Bone marrow (tissue), 2 donors: ENCODE data around the gene SMG6.
A peak's percentile ranks its signal among the peaks of the same experiment; 100 is the strongest.
"Not testable (repeated sequence)": the region's sequence is repeated elsewhere in the genome, so short reads cannot be mapped to it uniquely, and the experiment has no call there.

Experiments used
- DNase-seq, 2 donors: peaks; one replicate each; lab custom pipeline; 2025; lab: John Stamatoyannopoulos, UW

Gene SMG6

DNA sequence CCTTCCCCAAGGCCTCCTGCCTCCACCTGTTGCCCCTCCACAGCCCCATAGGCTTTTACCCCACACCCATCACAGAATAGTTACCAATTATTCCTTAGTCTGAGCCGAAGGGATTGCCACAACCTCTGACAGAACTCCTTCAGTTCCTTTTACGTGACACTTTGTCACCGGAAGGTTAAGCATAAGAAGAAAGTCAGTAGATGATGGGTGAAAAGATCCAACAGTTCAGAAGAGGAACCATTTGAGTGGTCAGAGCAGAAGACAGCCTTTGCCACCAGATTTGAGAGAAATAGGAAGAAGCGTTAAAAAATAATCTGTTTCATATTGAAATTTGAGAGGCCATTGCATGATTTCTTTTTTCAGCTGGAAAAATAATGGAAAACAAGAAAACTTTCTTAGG is 1.3 kb upstream of the SMG6 start:
- DNase-seq, result no peak

DNA sequence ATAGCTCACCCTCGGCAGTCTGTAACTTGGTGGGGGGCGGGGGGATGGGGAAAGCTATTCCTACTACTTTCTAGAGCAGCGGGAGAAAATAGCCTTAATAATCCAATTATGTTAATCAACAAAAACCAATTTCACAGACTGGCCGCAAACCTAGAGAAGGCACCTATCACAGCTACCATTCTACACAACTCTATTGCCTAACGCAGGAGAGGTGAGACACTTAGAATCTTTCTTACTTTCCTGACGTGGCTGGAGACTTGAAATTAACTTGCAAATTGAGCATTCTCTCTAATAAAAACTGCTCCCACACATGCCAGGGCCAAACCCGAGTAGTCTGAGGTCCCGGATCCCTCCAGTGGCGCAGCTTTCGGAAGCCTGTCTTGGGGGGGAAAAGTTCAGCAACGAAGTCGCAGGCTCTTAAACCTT is 794 bp downstream of the SMG6 start:
- no peak for DNase-seq

DNA sequence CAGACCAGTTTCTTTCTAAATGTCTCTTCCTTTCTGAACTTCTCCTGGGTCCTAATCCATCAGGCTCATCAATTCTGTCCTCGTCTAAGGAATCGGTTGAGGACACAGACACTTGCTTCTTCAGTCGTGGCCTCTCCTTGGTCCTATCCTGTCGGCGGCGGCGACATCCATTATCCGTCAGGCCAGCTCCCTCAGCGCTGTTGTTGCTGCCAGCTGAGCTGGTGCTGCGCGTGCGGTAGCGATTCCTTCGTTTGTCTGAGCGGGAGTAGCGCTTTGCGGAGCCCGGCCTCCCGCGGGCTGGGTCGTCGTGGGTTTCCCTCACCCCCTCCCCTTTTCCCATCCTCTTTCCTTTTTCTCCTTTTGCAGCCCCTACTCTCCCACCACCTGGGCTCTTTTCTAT is 3.8 kb downstream of the SMG6 start:
- DNase-seq, result no peak

DNA sequence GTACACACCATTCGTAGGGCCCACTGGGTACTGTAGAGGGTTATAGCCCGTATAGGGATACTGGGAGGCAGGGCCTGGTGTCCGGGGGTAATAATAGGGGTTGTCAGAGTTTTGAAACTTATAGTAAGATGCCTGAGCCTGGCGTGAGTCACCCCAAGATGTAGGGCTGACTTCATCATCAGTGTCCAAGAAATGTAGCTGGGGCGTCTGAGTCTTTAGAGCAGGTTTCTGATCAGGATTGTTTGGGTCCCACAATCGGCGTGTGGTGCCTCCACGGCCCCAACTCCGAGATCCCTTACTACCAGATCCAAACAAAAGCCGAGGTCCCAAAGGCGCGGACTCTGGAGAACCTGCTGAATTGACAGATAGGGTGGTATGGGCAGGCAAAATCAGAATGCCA is 4.4 kb downstream of the SMG6 start:
- no peak for DNase-seq

DNA sequence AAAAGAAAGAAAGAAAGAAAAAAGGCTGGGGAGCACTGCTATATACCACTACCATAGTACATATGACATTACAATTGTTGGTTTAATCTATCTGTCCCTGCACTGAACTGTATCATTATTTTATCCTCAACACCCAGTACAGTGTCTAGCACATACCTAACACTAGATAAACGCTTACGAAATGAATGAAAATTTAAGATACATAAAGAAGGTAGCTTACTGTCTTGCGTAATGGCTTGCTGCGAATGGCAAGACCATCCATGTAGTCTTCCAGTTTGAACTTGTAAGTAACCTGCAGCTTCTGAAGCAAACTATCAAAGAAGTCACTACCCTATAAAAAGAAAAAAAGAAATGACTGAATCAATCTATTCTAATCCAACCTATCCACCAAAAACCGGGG is 6.6 kb downstream of the SMG6 start:
- no peak for DNase-seq

DNA sequence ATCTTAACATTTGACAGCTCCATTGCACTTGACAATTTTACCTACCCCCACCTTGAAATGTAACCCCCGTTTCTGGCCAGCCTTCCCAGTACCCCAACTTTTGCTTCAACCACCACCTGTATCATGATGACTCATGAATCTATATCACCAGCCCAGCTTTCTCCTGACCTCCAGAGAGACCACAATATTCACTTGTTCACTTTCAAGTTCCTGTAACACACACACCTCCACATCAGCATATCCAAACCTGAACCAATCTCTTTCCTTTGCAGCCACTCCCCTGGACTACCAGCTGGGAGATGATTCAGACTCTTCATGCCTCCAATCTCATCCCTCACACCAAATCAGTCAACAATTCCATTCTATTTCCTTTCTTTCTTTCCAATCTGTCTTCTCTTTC is 8.0 kb downstream of the SMG6 start:
- no peak for DNase-seq

DNA sequence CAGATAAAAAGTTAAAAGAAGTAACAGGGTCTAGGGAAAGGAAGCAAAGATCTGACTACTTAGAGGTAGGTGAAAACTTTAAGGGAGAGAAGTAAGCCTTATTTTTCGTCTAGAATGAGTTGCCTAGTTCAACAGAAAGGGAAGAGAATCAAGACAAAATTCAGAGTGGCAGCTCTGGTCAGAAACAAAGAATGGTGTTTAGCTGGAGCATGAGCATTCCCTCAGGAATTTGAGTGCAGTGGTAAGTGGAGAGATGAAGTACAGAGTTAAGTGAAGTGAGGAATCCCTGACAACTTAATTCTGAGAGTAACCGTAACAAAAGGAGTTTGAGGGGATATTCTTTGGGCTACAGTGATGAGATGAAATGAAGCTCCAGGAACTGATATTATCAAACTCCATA is 11.5 kb downstream of the SMG6 start:
- no peak for DNase-seq

DNA sequence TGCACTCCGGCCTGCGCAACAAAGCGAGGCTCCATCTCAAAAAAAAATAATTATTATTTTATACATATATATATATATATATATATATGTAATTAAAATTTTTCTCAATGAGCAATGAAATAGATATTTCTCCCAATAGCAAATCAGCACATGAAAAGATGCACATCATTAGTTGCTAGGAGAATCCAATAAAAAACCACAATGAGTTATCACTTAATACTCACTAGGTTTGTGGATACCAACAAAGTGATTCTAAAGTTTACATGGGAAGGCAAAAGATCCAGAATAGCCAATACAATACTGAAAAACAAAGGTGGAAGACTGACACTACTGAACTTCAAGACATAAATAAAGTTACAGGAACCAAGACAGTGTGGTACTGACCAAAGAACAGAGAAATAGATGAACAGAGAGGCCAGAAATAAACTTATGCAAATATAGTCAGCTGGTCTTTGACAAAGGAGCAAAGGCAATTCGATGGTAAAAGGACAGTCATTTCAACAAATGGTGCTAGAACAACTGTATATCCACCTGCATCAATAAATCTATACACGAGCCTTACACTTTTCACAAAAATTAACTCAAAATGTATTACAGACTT is 13.6 kb downstream of the SMG6 start:
- no peak for DNase-seq

DNA sequence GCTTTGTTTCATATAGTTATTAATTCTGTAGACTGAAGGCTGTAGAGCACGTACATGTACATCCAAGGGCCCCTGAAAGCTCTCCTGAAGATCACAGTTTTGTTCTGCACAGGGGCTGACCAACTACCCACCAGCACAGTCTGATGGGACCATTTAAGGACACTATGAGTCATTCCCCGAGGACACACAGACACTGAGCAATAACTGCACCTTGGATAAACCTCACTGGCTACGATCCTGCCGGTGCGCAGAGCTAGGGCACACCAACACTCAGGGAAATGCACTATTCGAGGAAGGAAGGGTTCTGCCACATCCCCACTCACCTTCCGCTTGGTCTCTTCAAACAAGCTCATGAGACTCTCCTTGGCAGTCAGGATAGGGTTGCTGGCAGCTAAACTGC is 20.3 kb downstream of the SMG6 start:
- no peak for DNase-seq

DNA sequence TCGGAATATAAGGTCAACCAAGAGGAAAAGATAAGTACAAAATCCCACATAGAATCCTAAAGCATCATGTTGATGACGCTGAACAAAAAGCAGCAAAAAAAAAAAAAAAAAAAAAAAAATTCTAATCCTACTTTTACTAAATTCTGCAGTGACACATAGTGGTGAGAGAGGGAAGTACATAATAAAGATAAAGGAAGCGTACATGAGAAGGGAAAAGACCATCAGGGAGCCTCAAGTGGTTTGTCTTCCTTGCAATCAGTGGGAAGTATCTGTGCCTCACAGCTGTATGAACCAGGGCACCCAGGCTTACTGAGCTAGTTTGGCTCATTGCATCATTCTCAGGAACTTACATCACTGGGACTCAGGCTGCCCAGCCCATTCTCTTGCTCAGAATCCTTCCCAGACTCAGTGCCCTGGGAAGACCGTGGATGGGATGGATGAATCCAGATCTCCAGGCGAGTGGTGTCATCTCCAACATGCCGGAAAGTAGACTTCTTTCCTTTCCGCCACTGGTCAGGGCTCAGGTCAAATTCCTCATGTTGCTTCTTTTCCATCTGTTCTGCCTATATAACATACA is 21.2 kb downstream of the SMG6 start:
- DNase-seq, result peak in 1 of 2 donors; percentile 87

DNA sequence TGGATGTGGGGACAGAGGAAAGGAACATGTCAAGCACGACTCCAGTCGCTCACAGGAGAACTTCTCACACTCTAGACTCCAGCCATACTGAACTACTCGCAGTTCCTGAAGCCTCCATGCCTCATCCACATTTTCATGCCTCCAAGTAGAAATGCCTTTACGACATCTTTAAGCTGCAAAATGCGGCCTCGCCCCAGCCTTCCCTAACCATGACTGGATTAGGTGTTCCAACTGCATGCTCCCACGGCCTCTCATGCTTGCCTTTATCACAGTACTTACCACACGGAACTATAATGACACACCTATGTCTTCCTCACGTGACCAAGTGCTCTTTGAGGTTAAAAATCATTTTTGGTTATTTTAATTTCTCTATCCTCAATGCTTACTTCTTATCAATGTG is 23.9 kb downstream of the SMG6 start:
- DNase-seq, result no peak

DNA sequence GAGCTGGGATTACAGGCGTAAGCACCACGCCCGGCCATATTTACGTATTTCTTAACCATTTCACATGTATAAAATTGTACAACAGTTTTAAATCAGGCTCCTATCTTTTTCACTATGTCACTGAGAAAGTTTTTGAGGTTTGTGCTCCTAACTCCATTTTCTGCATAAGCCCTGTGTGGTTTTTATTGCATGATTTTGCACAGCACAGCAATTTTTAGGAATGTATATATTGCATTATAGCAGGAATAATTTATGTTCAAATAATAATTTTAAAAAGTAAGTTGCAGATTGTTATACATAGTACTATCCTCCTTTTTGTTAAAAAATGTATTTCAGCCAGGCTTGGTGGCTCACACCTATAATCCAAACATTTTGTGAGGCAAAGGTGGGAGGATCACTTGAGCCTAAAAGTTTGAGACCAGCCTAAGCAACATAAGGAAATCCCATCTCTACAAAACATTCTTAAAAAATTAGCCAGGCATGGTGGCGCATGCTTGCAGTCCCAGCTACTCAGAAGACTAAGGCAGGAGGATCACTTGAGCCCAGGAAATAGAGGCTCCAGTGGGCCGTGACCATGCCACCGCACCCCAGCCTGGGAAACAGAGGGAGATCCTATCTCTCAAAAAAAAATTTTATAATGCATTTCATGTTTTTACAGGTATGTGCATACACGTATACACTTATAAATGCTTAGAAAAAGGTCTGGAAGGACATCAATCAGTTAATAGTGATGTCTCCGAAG is 26.0 kb downstream of the SMG6 start:
- no peak for DNase-seq

DNA sequence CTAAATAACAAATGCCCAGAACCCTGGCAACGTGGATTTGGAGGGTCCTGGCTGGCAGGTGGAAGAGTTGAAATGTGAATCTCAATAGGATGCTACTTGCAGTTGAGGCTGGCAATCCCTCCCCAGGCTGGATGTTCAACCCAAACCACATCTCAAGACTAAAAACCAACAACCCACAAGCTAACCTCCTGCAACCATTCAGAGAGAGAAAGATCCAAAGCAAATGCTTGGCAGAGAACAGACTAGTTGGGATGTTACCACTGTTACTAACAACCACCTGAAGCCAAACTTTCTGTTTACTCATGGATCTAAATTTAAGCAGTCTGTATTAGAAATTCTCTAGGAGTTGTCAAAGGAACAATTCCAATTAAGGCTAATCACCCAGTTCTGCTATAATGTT is 27.9 kb downstream of the SMG6 start:
- DNase-seq, result no peak

DNA sequence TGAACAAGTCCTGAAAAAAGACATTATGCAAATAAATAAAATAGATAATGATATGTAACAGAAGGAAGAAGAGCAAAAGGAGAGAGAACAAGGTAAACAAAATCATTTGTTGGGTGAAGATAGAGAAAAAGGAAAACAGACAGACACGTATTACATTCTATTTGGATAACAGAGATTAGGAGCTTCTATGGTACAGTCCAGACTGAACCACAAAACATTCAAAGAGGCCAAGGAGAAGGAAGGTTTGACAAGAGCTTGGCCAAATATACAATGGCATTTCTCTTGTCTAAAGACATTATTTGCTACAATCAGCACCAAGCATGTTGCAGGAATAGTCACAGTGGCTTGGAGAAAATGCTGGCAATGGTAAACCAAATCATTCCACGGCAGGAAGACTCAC is 29.2 kb downstream of the SMG6 start:
- DNase-seq, result no peak

DNA sequence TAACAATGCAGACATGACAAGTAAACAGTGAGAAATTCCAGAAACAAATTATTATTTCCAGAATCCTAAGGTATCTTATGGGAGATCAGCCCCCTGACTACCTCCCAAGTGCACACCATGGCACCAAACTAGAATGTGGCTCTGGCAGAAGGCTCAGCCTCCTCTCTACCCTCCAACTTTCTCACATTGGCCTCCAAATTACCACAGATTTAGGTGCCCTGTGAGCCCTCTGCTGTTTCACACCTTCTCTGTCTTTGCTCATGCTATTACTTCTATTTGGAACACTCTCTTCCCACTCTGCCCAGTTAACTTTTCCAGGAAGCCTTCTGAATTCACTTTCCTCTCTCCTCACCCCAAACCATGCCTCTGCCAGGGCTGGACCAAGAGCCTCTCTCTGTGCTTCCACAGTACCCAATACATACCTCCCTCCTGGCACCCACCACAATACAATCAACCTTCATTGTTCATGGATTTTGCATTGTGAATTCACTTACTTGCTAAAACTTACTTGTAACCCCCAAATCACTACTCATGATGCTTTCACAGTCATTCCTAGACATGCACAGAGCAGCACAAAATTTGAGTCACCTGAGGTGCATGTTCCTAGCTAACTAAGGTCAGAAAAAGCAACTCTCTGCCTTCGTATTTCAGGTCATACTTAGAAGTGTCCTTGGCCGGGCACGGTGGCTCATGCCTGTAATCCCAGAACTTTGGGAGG is 31.4 kb downstream of the SMG6 start:
- DNase-seq, result no peak

DNA sequence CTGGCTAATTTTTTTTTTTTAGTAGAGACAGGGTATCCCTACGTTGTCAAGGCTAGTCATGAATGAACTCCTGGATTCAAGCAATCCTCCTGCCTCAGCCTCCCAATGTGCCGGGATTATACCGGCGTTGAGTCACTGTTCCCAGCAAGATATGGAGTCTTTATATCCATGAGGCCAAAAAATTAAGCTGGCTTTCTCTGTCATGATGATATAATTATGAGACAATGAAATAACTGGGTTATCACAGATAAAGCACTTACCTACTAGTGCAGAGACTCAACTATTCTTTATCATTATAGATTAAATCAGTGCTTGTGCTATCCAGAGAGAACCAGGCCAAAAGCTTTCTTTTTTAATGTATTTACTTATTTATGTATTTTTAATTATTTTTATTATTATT is 36.2 kb downstream of the SMG6 start:
- no peak for DNase-seq

DNA sequence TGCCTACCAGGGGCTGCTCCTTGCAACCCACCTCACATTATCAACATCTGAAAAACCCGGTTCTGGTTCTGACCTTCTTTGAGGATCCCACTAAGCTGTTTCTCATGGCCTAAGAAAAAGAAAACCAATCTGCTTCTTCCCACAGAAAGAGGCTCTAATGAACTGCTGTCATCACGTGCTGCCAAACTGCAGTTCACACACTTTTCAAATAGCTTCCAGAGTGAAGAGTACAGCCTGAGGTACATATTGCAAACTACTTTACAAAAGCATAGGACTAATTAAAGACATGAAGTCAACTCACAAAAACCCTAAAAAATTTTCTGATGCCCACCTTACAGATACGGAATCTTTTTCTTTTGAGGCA is 36.7 kb downstream of the SMG6 start:
- DNase-seq, result no peak

DNA sequence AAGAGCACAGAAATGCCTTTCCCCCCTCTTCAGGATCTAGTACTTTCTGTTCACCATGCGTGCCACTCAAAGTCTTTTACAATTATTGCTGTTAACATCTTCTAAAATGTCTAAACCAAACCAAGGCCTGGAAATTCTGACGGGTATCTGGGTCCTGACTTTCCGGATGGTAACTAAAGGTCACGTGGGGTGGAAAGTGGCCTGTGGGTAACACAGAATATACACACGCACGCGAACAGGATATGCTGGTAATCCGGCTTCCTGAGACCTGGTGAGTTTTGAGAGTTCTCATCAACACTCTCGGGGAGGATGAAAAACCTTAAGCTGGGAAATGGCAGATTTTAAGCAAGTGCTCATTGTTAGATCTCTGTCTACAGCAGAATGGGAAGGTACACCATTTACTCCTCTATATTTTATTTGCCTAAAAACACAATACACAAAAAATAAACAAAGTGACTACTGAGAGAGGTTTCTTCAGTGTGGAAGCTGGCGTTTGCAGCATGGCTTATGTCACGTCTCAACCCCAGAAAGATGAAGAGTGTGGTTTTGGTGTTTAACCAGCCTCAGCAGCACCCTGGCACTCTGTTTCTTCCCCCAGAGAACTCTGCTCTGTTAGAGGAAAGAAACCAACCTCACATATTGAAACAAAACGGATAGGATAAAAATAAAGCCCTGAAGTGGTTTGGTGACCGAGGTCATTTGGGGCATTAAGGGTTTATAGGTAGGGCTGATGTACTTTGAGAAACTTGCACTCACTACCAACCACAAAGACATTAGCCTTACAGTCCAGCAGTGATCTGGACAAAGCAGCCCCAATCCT is 37.3 kb downstream of the SMG6 start:
- DNase-seq, result peak in 1 of 2 donors; percentile 66

DNA sequence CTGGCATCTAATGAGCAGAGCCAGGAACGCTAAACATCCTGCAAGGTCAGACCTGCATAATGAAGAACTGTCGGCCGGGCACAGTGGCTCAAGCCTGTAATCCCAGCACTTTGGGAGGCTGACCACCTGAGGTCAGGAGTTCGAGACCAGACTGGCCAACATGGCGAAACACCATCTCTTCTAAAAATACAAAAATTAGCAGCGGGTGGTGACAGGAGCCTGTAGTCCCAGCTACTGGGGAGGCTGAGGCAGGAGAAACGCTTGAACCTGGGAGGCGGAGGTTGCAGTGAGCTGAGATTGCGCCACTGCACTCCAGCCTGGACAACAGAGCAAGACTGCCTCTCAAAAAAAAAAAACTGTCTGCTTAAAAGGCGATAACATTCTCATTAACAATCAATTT is 38.4 kb downstream of the SMG6 start:
- DNase-seq, result not testable (repeated sequence)

DNA sequence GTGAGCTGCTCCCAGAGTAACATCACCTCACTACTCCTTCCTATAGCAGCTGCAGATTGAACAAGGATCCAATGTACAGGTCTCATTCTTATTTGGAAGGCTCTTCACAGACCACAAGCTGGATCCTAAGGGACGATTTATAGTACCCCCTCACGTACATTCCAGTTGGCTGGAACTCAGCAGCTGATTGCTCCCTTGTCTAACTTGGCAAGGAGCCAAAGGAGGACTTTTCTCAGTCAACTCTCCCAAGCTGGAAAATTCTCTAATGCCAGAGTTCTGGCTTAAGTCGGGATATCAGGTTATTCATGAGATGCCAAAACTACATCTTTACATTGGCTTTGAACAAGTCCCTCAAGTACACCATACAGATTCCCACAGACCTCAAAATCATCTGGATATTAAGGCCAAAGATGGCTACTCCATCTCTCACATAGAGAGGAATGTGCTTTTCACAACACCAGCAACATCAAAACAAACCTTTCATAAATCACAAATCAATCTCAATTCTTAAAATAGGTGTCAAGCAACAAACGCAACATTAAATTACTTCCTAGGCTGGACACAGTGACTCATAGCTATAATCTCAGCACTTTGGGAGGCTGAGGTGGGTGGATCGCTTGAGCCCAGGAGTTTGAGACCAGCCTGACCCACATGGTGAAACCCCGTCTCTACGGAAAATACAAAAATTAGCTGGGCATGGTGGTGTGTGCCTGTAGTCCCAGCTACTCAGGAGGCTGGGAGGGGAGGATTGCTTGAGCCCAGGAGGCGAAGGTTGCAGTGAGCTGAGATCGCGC is 39.3 kb downstream of the SMG6 start:
- no peak for DNase-seq
